Measurements from ENCODE around the gene TMEM171. TPM values are rescaled to one million over a fixed set of nuclear protein-coding genes. Genes with fewer than 3 reads are reported as not detected.

TMEM171 gene
- total and polyA plus RNA-seq, 2 donors from 2014 or later: 15.4 to 17.7 TPM

GRCh38 chr5:73172951-73173350, 52.6 kb downstream of the TMEM171 start, which contains the start of gene TMEM174:
TMEM174 (plus strand) TSS chr5:73173193; CDS start chr5:73173244, 51 bp downstream.
- DNase-seq (peak in 1 of 5 donors; percentile 70), FAIRE-seq (peak; percentile 8)
- TF ChIP-seq CTCF (IDR thresholded peaks at IDR 0.05; ENCODE audit: borderline replicate concordance, extremely low read depth, insufficient read depth): no peak
- H3K9me3 ChIP-seq (ENCODE audit: control insufficient read depth in 2 of 3, insufficient read depth in 1 of 3, low read length in 3 of 3): no peaks in the 10 kb centered on the region
- H3K4me1 ChIP-seq (ENCODE audit: control insufficient read depth in 2 of 3, insufficient read depth in 2 of 3, low read depth in 1 of 3, low read length in 3 of 3): peaks cover 0 to 9% (median 4%) of the 10 kb centered on the region in 3 donors
- H3K27ac ChIP-seq (ENCODE audit: low read depth in 2 of 2, low read length in 2 of 2): peak within 1 kb of the TSS; percentile 61 to 71
- H3K4me3 ChIP-seq (ENCODE audit: low read length in 3 of 3): peak within 1 kb of the TSS; percentile 24 to 84 (median 77)
- intact Hi-C loops (cut with DNase I): no loop called here
- H3K9ac ChIP-seq (ENCODE audit: low read length in 3 of 3): peak within 1 kb of the TSS in 1 of 3 donors; percentile 60
- H3K36me3 ChIP-seq (ENCODE audit: control insufficient read depth in 2 of 3, insufficient read depth in 3 of 3, low read length in 3 of 3): no peaks in the 10 kb centered on the region
- H3K27me3 ChIP-seq (ENCODE audit: control insufficient read depth, insufficient read depth, low read length): no peaks in the 10 kb centered on the region

GRCh38 chr5:73174100-73174815, 53.9 kb downstream of the TMEM171 start:
- H3K9me3 ChIP-seq (ENCODE audit: control insufficient read depth in 2 of 3, insufficient read depth in 1 of 3, low read length in 3 of 3): no peaks in the 10 kb centered on the region

GRCh38 chr5:73176250-73176649, 55.9 kb downstream of the TMEM171 start:
- FAIRE-seq: no peak
- H3K27ac ChIP-seq (ENCODE audit: low read depth in 2 of 2, low read length in 2 of 2): peak overlapping the region; percentile 35 to 41
- DNase-seq: peak in 1 of 5 donors; percentile 34
- peak overlapping the region in 2 of 3 donors; percentile 23 to 77 for H3K4me3 ChIP-seq (ENCODE audit: low read length in 3 of 3)
- no peak overlapping the region for H3K9ac ChIP-seq (ENCODE audit: low read length in 3 of 3)
- no peaks in the 10 kb centered on the region for H3K36me3 ChIP-seq (ENCODE audit: control insufficient read depth in 2 of 3, insufficient read depth in 3 of 3, low read length in 3 of 3)
- intact Hi-C loops (cut with DNase I): no loop called here
- TF ChIP-seq CTCF (IDR thresholded peaks at IDR 0.05; ENCODE audit: borderline replicate concordance, extremely low read depth, insufficient read depth): no peak
- peaks cover 0 to 9% (median 4%) of the 10 kb centered on the region in 3 donors for H3K4me1 ChIP-seq (ENCODE audit: control insufficient read depth in 2 of 3, insufficient read depth in 2 of 3, low read depth in 1 of 3, low read length in 3 of 3)
- H3K9me3 ChIP-seq (ENCODE audit: control insufficient read depth in 2 of 3, insufficient read depth in 1 of 3, low read length in 3 of 3): no peaks in the 10 kb centered on the region
- no peaks in the 10 kb centered on the region for H3K27me3 ChIP-seq (ENCODE audit: control insufficient read depth, insufficient read depth, low read length)

More at GRCh38 chr5:73174100-73174815, 53.9 kb downstream of the TMEM171 start:
- peak overlapping the region; percentile 56 to 71 for H3K27ac ChIP-seq (ENCODE audit: low read depth in 2 of 2, low read length in 2 of 2)
- peak overlapping the region in 1 of 3 donors; percentile 60 for H3K9ac ChIP-seq (ENCODE audit: low read length in 3 of 3)
- FAIRE-seq: no peak
- no peak for TF ChIP-seq CTCF (IDR thresholded peaks at IDR 0.05; ENCODE audit: borderline replicate concordance, extremely low read depth, insufficient read depth)
- no peaks in the 10 kb centered on the region for H3K27me3 ChIP-seq (ENCODE audit: control insufficient read depth, insufficient read depth, low read length)
- H3K4me3 ChIP-seq (ENCODE audit: low read length in 3 of 3): peak overlapping the region; percentile 24 to 84 (median 77)
- no peaks in the 10 kb centered on the region for H3K36me3 ChIP-seq (ENCODE audit: control insufficient read depth in 2 of 3, insufficient read depth in 3 of 3, low read length in 3 of 3)
- intact Hi-C loops (cut with DNase I): no loop called here
- peak in 2 of 5 donors; percentile 26 to 42 for DNase-seq
- peaks cover 0 to 9% (median 4%) of the 10 kb centered on the region in 3 donors for H3K4me1 ChIP-seq (ENCODE audit: control insufficient read depth in 2 of 3, insufficient read depth in 2 of 3, low read depth in 1 of 3, low read length in 3 of 3)

All from kidney (tissue), 14 donors.